ENCODE measurements around the gene TMEM269. TPM values are rescaled to one million over a fixed set of nuclear protein-coding genes. Genes with fewer than 3 reads are reported as not detected.

The TMEM269 gene
- total and polyA plus RNA-seq, 8 donors = 0.17 to 1.6 (median 1.3) TPM; not detected in 1

GRCh38 chr1:42752284-42752683, 32.5 kb upstream of the TMEM269 start:
- Histone ChIP-seq H3K27ac (no peak overlapping the region), H3K9me3 (no peaks in the 10 kb centered on the region), H3K4me1 (peaks cover 0 to 5% of the 10 kb centered on the region in 2 donors), H3K4me3 (no peak overlapping the region), H3K36me3 (peaks cover 0 to 89% of the 10 kb centered on the region in 2 donors), H3K27me3 (no peaks in the 10 kb centered on the region)
- DNase-seq (no peak), ATAC-seq (no peak)
- TF ChIP-seq CTCF (IDR thresholded peaks at IDR 0.05) = no peak
- intact Hi-C loops (cut with DNase I) = no loop called here

- H3K27me3 ChIP-seq = no peaks in the 10 kb centered on the region
- no peak overlapping the region for H3K4me3 ChIP-seq
- no peak for TF ChIP-seq CTCF (IDR thresholded peaks at IDR 0.05)
- DNase-seq = no peak
- no peak overlapping the region for H3K27ac ChIP-seq
- H3K36me3 ChIP-seq = peaks cover 4 to 89% of the 10 kb centered on the region in 2 donors
- H3K4me1 ChIP-seq = peaks cover 0 to 5% of the 10 kb centered on the region in 2 donors
- intact Hi-C loops (cut with DNase I) = no loop called here
- ATAC-seq = no peak
- H3K9me3 ChIP-seq = no peaks in the 10 kb centered on the region
These were observed 31.7 kb upstream of the TMEM269 start for GRCh38 chr1:42753070-42753469.

GRCh38 chr1:42756956-42757891, 27.6 kb upstream of the TMEM269 start:
- Histone ChIP-seq H3K27me3 (no peaks in the 10 kb centered on the region), H3K4me3 (no peak overlapping the region)
- ATAC-seq = peak; percentile 74

GRCh38 chr1:42757892-42758275, 26.9 kb upstream of the TMEM269 start:
- H3K36me3 ChIP-seq = peaks cover 4 to 92% of the 10 kb centered on the region in 2 donors
- intact Hi-C loops (cut with DNase I) = no loop called here
- no peak for TF ChIP-seq CTCF (IDR thresholded peaks at IDR 0.05)
- DNase-seq (no peak), ATAC-seq (no peak)
- no peaks in the 10 kb centered on the region for H3K27me3 ChIP-seq
- H3K4me1 ChIP-seq = peaks cover 0 to 7% of the 10 kb centered on the region in 2 donors
- no peak overlapping the region for H3K4me3 ChIP-seq
- H3K27ac ChIP-seq = no peak overlapping the region
- no peaks in the 10 kb centered on the region for H3K9me3 ChIP-seq

More at GRCh38 chr1:42756956-42757891, 27.6 kb upstream of the TMEM269 start:
- Histone ChIP-seq H3K27ac (no peak overlapping the region), H3K36me3 (peaks cover 4 to 95% of the 10 kb centered on the region in 2 donors), H3K4me1 (peaks cover 0 to under 1% of the 10 kb centered on the region in 2 donors), H3K9me3 (no peaks in the 10 kb centered on the region)
- DNase-seq = peak in 1 of 4 donors; percentile 49
- TF ChIP-seq CTCF (IDR thresholded peaks at IDR 0.05) = peak; percentile 44 to 76
- intact Hi-C loops (cut with DNase I) = no loop called here

- no peak for DNase-seq
- no peak for TF ChIP-seq CTCF (IDR thresholded peaks at IDR 0.05)
- H3K36me3 ChIP-seq = peaks cover 4 to 85% of the 10 kb centered on the region in 2 donors
These were observed 26.1 kb upstream of the TMEM269 start for GRCh38 chr1:42758641-42759040.

More at GRCh38 chr1:42758641-42759040, 26.1 kb upstream of the TMEM269 start:
- Histone ChIP-seq H3K4me1 (peaks cover 0 to 7% of the 10 kb centered on the region in 2 donors), H3K27me3 (no peaks in the 10 kb centered on the region), H3K27ac (no peak overlapping the region), H3K4me3 (no peak overlapping the region), H3K9me3 (no peaks in the 10 kb centered on the region)
- ATAC-seq = no peak
- intact Hi-C loops (cut with DNase I) = no loop called here
